Measurements from ENCODE around the gene MARK1. TPM values are rescaled to one million over a fixed set of nuclear protein-coding genes. Genes with fewer than 3 reads are reported as not detected.

The MARK1 gene
- total and polyA plus RNA-seq, 2 of the 13 experiments (the other 11 are each of a cell fraction or from before 2014, with no cell fraction given), result not detected

GRCh38 chr1:220701974-220702373 is 174.0 kb downstream of the MARK1 start:
- POLR2A ChIA-PET, result interaction anchor here (1.5 kb wide), 1 partner anchor 10 kb away, joined by 3 read pairs; no protein-coding TSS in a partner anchor

More at GRCh38 chr1:220701974-220702373, 174.0 kb downstream of the MARK1 start:
- Histone ChIP-seq H3K27ac (ENCODE audit: extremely low read length, insufficient read depth, low read length) (no peak overlapping the region), H3K9me3 (ENCODE audit: low read length) (no peaks in the 10 kb centered on the region), H3K36me3 (replicated peaks in 1 of 2; ENCODE audit: control insufficient read depth in 1 of 2, insufficient read depth in 2 of 2, low read length in 2 of 2) (peaks cover 6 to 11% of the 10 kb centered on the region in 2 experiments; a peak in 4 of 5 replicates), H3K27me3 (ENCODE audit: control insufficient read depth in 1 of 2, insufficient read depth in 2 of 2, low read length in 2 of 2) (no peaks in the 10 kb centered on the region), H3K4me2 (ENCODE audit: low read depth, low read length) (no peak overlapping the region), H3K79me2 (ENCODE audit: insufficient read depth, low read length) (no peaks in the 10 kb centered on the region), H3K9ac (ENCODE audit: insufficient read depth, low read depth, low read length) (no peak overlapping the region), H3K4me3 (replicated peaks in 1 of 3; ENCODE audit: insufficient read depth in 1 of 3, low read depth in 2 of 3, low read length in 3 of 3) (no peak overlapping the region), H3K4me1 (ENCODE audit: insufficient read depth, low read length) (peaks cover 76% of the 10 kb centered on the region), H4K20me1 (ENCODE audit: insufficient read depth, low read length) (peaks cover 4% of the 10 kb centered on the region; the same call in 1 of the 2 replicates), H2AFZ (ENCODE audit: low read length) (no peak overlapping the region)
- DNase-seq (ENCODE audit: low spot score) (no peak), ATAC-seq (no peak), FAIRE-seq (no peak)
- in situ Hi-C loops (cut with HindIII; ENCODE audit: extremely low pct_ligation_motif_present, low pct_unique_long_range_greater_than_20kb), result no loop called here
- CTCF ChIA-PET (ENCODE audit: low intra/inter-chr PET ratio, low total read pairs), result no interaction called here
- 75% methylated on average over 6 of the region's 6 CpGs for WGBS (ENCODE audit: low lambda C conversion rate)
- intact Hi-C loops (cut with micrococcal nuclease; ENCODE audit: unreplicated experiment), result no loop called here
- no TSS peak for BruUV-seq (replicated peaks)
- TF ChIP-seq ELF4 (CRISPR knock-in tag; IDR thresholded peaks at IDR 0.05; ENCODE audit: borderline replicate concordance) (no peak), ZNF563 (CRISPR knock-in tag; IDR thresholded peaks at IDR 0.05) (no peak), EZH2 (conservative IDR thresholded peaks at IDR 0.05; ENCODE audit: low read depth, low read length) (no peak), NR2F6 (IDR thresholded peaks at IDR 0.05) (no peak), NR2F6 (CRISPR knock-in tag; IDR thresholded peaks at IDR 0.05) (no peak), SMAD3 (CRISPR knock-in tag; IDR thresholded peaks at IDR 0.05) (no peak), ZNF230 (CRISPR knock-in tag; IDR thresholded peaks at IDR 0.05) (no peak), ZNF124 (CRISPR knock-in tag; IDR thresholded peaks at IDR 0.05) (no peak), KAT7 (CRISPR knock-in tag; IDR thresholded peaks at IDR 0.05; ENCODE audit: borderline replicate concordance) (no peak), HOXA3 (CRISPR knock-in tag; IDR thresholded peaks at IDR 0.05) (no peak), KDM5A (IDR thresholded peaks at IDR 0.05; ENCODE audit: borderline replicate concordance, low read length) (no peak), ZSCAN22 (CRISPR knock-in tag; IDR thresholded peaks at IDR 0.05) (no peak), SOX6 (IDR thresholded peaks at IDR 0.05) (no peak), SOX6 (CRISPR knock-in tag; IDR thresholded peaks at IDR 0.05) (no peak), THAP8 (CRISPR knock-in tag; IDR thresholded peaks at IDR 0.05; ENCODE audit: borderline replicate concordance) (no peak), JDP2 (CRISPR knock-in tag; IDR thresholded peaks at IDR 0.05; ENCODE audit: borderline replicate concordance) (no peak), NR3C1 (CRISPR knock-in tag; IDR thresholded peaks at IDR 0.05) (no peak), ZKSCAN1 (IDR thresholded peaks at IDR 0.05; ENCODE audit: low read length) (no peak)
- TF ChIP-seq, protein P1, sequence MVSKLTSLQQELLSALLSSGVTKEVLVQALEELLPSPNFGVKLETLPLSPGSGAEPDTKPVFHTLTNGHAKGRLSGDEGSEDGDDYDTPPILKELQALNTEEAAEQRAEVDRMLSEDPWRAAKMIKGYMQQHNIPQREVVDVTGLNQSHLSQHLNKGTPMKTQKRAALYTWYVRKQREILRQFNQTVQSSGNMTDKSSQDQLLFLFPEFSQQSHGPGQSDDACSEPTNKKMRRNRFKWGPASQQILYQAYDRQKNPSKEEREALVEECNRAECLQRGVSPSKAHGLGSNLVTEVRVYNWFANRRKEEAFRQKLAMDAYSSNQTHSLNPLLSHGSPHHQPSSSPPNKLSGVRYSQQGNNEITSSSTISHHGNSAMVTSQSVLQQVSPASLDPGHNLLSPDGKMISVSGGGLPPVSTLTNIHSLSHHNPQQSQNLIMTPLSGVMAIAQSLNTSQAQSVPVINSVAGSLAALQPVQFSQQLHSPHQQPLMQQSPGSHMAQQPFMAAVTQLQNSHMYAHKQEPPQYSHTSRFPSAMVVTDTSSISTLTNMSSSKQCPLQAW (CRISPR knock-in tag; IDR thresholded peaks at IDR 0.05), result no peak
- TF ChIP-seq, protein P2, sequence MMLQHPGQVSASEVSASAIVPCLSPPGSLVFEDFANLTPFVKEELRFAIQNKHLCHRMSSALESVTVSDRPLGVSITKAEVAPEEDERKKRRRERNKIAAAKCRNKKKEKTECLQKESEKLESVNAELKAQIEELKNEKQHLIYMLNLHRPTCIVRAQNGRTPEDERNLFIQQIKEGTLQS (CRISPR knock-in tag; IDR thresholded peaks at IDR 0.05), result no peak
